MV-4-11 (cell line): ENCODE data around the gene PTPRN2.
"Not testable (repeated sequence)": the region's sequence is repeated elsewhere in the genome, so short reads cannot be mapped to it uniquely, and the experiment has no call there.

ENCODE experiments used
- DNase-seq: peaks from one replicate; lab custom pipeline; 2025; lab: John Stamatoyannopoulos, UW

PTPRN2 gene

DNA sequence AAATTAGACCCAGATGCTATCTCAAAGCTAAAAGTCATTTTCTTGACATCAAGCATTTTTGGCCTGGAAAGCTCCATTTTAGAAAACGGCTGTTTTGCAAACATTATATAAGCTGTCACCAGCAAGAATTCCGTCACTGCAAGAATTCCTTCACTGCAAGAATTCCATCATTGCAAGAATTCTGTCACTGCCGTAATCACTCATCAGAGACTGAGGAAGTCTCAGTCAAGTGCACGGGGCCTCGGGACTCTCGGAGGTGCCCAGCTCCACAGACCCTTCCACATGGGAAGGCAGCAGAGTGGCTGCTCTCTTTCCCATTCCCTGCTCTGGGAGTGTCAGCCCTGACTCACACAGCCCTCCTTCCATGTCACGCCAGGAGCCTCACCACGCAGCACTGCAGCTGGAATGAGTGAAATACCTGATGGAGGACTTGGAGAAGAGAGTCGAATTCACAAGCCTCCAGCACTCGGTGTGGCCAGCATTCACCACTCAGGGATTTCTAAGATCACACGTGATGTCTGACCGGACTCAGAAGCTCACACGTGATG, 168.3 kb downstream of the PTPRN2 start:
- DNase-seq, result no peak

DNA sequence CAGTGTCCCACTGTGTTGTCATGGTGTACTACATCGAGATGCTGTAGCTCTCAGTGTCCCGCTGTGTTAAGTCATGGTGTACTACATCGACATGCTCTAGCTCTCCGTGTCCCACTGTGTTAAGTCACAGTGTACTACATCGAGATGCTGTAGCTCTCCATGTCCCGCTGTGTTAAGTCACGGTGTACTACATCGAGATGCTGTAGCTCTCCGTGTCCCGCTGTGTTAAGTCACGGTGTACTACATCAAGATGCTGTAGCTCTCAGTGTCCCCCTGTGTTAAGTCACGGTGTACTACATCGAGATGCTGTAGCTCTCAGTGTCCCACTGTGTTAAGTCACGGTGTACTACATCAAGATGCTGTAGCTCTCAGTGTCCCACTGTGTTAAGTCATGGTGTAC, 169.2 kb downstream of the PTPRN2 start:
- not testable (repeated sequence) for DNase-seq

DNA sequence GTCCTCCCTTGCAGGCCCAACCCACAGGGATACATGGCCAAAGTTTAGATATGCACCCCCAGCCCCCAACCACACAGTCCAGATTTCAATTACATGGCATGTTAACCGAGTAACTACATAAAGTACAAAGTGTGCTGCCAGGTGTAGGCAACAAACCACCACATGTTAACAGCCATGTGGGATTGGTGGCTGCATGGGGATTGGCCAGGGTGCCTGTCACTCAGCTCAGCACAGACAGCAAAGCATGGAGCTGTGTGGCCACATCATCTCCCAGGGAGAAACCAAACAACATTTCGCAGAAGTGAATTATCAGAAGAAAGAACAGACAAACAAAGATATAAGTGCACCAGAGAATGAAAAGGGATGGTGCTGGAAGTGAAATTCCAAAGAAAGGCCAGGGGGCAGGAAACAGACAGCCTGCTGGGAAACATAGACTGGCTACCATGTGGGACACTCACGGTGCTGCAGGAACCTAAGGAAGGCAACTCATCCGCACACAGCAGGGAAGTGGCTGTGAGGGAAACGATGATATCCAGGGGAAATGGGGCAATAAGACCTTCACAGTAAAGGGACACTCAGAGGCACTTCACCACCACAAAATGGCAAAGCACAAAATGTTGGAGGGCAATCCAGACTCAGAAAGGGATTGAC, 171.2 kb downstream of the PTPRN2 start:
- DNase-seq, result no peak

DNA sequence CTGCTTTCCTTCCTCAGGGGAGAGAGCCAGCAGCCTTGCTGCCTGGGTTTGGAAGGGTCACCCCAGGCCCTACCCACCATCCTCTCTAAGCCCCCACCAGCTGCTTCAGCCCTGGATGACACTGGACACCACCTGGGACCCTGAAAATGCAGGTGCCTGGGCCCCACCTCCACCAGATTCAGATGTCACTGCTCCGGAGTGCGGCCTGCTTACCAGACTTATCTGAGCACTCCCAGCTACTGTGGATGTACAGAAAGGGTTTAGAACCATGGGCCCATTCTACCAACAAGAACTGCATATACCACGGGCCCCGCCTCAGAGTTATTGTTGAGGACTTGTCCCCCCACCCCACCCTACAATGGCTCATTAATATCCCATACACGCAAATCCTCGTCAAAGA, 172.3 kb downstream of the PTPRN2 start:
- no peak for DNase-seq

DNA sequence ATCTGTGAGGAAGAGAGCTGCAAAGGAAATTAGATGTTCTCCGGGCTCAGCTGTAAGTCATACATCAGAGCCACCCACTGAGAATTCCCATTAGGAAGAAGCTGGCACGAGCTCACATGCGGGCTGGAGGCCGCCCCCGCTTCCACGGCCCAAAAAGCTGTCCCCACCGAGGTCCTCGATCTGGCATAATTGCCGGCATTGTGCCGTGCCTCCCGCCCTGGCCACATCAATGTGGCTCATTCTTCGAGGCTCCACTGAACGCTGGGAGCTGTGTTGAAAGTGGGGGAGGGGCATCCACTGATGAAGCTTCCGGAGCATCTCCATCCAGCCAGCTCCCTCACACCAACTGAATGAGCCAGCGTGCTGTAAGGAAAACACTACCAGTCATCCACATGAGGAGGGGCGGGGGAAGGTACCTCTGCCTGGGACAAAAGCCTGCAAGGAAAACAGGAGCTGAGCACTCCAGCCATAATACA, 173.1 kb downstream of the PTPRN2 start:
- no peak for DNase-seq

DNA sequence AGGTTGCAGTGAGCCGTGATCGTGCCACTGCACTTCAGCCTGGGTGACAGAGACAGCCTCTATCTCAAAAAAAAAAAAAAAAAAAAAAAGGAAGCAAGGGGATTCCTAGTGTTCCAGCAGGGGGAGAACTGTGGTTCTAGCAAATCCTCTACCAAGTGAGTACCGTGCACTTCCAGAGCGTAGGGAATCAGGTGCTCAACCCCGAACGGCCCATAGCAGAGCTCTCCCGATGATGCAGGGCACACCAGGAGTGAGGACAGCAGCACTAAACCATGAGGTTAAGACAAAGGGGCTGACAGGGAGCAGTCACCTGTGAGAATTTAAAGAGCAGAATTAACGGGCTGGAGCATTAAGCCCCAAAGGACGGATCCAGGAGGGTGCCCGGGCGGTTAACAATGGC, 173.6 kb downstream of the PTPRN2 start:
- DNase-seq, result no peak

DNA sequence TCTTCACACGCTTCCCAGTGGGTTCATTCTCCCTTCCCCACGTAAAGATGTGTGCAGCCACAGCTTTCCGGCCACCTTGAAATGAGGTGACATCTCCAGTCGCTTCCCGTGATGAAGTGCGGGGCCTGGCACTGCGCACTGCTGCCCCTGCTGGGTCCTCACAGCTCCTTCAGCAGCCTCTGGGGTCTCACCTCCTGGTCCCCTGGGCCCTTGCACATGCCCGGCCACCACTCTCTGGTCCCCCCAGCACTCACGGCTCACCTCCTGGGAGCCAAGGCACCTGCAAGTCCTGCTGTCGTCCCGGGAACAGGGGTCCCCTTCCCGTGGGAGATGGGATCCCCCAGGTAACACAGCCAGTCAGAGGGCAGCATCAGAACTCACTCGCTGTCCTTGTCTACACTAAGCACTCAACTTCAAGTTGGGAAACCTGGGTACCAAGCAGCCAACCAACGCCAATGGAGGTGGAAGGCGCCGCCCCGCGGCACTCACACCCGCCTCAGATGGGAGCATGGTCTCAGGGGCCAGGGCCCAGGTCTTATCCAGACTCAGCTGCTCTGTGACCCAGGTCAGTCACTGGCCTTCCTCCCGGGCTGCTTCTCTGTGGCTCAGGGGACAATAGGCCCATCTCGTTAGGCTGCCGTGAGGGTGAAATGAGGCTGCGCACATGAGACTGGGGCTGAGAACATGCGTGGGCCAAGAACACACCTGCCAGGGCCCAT, 176.2 kb downstream of the PTPRN2 start:
- DNase-seq, result no peak

DNA sequence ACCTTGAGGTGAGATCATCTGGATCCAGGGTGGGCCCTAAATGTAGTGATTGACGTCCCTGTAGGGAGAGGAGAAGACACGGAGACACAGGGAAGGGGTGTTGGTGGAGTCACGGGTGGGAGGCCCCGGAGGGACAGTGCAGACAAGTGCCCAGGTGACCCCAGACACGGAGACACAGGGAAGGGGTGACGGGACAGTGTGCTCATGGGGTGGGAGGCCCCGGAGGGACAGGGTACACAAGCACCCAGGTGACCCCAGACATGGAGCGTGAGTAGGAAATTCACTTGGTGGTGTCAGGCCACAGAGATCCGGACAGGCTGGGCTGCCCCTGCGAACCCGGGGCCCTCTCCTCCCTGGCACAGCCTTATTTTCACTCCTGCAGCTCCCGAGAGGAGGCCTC, 176.9 kb downstream of the PTPRN2 start:
- DNase-seq, result no peak

DNA sequence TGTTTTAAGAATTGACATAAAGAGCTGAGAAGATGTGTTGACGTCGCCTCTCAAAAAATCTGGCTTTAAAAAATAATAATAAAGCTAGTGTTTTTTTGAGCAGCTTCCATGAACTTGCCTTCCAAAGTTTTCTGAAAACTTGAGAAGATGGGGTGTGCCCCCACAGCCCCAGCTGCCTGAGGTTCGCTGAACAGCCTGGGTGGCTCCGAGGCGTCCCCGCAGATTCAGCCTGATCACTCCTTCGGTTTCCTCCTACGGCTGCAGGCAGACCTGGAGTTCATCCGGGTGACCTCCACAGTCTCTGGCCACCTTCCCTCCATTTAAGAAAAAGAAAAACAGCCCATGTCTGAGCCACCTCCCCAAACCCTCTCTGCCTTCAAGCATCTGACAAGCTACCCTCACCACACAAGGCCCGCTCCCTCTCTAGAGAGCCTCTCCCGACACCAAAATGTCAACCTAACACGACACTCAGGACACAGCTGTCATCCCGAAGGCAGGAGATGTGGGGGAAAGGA, 177.8 kb downstream of the PTPRN2 start:
- DNase-seq, result no peak

DNA sequence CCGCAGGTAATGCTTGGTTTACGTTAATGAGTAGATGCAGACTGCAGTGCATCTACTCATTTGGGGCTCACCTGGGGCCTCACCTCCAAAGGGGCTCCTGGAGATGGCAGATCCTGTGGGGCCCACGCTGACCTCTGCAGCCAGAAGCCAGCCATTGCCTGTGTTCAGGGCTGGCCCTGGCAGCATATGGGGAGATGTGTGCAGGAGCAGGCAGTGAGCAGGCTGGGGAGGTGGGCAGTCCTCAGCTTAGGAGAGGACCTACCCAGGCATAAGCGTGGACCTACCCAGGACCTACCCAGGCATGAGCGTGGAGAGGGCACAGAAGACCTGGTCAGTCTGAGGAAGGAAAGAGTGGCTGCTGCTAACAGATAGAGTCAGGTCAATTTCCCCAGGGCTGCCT, 178.5 kb downstream of the PTPRN2 start:
- no peak for DNase-seq

DNA sequence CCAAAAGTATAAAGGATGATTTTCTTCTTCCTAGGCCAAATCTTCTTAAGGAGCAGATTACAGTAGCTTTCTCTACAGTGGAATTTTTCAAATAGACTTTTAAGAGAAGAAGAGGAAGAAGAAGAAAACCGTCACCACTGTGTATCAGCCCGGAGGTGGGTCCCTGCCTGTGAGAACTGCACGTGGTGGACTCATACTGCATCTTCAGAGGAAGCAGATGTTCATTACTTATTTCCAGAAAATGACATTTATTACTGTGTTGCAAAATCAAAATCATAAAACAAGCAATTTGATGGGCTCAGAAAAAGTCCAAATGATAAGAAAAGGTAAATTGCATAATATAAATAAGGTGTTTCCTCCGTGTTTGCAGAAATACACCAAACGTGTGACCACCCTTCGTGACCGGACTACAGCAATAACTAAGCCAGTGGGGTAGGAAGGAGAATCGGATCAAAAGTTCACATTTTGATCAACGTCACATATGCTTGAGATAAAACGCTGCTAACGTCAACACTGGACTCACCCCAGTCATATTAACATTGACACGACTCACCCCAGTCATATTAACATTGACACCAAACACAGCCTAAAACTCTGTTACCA, 179.2 kb downstream of the PTPRN2 start:
- no peak for DNase-seq

DNA sequence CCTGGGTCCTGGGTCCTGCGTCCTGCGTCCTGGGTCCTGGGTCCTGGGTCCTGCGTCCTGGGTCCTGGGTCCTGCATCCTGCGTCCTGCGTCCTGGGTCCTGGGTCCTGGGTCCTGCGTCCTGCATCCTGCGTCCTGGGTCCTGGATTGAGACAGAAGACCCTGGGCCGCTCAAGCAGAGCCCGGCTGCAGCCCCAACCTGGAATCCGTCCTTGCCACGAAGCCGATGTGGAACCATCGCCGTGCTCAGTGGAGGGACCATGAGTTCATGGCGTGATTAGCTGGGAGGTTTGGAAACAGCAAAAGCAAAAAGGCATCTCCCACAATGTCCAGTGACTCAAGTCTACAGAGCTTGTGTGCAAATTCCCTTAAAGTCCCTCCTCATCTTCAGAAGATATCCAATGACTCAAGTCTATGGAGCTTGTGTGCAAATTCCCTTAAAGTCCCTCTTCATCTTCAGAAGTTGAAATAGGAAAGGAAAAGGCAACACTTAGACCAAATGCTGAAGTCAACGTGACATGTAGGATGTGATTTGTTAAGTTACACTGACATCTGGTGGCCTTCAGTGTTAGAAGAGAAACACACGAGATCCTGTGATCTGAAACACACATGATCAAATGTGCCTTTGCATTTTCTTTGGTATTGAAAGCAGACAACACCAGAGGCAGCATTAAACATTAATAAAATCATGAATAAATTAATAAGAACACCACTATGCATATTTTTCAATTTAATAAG, 179.9 kb downstream of the PTPRN2 start:
- DNase-seq, result peak; percentile 55

DNA sequence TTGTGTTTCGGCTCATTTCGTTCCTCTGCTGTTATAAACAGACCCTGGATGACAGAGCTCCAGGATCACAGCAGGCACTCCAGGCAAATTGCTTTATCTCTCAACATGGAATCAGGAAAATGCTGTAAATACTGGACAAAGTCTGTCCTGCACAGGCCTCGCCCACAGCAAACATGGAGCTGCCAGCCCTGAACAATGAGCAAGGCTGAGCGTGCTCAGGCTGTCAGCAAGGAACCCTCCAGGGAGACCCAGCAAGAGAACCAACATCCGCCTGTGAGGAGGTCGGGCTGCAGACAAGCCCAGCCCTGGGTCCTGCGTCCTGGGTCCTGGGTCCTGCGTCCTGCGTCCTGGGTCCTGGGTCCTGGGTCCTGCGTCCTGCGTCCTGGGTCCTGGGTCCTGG, 180.8 kb downstream of the PTPRN2 start:
- DNase-seq, result no peak

DNA sequence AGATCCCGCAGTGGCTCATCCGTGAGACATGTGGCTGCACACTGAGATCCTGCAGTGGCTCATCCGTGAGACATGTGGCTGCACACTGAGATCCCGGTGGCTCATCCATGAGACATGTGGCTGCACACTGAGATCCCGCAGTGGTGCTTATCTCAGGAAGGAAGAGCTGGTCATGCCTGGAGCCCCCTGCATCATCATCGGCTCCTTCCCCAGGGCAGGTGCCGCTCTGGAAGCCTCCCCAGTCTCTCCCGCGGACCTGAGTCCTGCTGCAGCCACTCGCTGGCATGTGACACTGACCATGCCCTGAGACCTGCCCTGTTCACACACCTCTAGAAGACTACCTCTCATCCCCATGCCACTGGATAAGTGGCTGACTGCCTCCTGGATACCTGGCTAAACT, 181.3 kb downstream of the PTPRN2 start:
- no peak for DNase-seq

DNA sequence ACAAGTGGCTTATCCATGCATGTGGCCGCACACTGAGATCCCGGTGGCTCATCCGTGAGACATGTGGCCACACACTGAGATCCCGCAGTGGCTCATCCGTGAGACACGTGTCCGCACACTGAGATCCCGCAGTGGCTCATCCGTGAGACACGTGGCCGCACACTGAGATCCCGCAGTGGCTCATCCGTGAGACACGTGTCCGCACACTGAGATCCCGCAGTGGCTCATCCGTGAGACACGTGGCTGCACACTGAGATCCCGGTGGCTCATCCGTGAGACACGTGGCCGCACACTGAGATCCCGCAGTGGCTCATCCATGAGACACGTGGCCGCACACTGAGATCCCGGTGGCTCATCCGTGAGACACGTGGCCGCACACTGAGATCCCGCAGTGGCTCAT, 181.9 kb downstream of the PTPRN2 start:
- DNase-seq, result not testable (repeated sequence)

DNA sequence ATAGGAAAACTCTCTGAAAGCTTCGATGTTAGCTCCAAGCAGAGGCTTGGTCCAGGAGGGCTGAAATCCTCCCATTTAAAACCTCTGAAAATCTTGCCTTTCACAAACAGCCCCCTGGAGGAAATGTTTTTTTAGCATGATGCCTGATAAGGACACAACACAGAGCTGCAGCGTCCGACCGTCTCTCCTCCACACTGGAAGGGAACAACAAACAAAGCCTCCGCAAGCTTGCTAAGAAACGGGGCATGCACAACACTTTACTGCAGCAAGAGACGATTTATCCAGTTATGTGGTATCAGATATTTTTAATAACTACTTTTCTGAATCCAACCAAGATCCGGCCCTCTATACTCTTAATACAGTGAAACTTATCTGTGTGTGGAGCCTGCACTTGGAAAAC, 182.3 kb downstream of the PTPRN2 start:
- no peak for DNase-seq

DNA sequence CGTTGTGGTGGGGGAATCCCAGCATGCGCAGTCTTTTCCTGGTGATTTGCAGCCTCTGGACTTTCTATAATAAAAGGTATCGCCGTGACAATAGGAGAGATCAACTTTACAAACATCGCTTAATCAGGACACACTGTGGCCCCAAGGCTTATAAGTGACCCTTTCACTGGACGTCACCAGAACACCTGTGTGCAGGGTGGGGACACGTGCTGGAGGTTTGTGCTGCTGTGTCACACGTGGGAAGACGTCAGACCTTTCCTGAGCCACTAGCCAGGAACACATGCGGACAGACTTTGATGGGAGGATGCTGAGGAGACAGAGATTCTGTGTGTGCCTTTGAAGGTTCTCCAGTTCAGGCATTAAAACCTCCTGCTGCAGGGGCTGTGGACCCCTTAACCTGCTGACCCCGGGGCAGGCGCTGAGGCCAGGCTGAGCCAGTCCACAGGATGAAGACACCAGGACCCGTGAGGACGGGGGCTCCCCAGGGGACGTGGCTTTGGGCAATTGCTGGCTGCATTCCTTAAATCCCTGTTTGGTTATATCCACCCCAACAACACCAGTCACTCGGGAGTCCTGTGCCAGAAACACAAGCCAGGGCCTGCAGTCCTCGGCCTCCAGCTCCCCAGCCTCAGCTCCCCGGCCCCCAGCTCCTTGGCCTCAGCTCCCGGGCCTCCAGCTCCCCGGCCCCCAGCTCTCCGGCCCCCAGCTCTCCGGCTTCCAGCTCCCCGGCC, 183.4 kb downstream of the PTPRN2 start:
- no peak for DNase-seq

DNA sequence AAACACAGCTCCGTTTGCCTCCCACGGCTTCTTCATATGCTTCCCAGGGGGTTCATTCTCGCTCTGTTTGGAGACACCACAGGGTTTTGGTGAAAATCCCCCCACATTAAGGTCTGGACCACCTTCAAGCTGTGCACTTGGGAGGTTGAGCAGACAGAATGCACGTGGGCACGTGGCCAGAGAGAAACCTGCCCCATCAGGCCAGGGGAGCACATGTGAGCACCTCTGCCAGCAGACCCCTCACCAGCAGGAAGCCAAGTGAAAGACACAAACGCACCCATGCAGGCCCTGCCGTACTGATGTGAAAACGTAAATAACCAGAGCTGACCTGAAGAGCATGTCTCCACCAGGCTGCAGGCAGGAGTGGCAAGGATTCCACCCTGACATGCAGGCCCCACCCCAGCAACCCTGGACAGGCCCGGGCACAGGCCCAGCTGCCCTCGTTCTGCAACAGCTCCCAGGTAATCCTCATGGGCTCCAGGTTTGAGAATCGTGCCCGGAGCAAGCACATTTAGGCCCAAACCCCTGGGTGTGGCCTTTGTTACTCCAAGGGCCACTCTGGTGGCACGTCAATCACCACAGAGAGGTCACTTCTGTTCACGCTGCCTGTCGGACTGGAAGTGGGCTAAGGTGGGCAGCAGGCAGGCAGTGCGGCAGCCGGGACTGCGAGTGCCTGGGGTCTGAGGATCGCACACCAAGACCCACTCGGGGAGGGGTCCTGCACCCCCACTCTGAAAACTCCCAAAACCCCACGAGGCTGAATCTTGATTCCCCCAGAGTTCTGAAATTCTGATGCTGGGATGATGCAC, 184.4 kb downstream of the PTPRN2 start:
- DNase-seq, result no peak

DNA sequence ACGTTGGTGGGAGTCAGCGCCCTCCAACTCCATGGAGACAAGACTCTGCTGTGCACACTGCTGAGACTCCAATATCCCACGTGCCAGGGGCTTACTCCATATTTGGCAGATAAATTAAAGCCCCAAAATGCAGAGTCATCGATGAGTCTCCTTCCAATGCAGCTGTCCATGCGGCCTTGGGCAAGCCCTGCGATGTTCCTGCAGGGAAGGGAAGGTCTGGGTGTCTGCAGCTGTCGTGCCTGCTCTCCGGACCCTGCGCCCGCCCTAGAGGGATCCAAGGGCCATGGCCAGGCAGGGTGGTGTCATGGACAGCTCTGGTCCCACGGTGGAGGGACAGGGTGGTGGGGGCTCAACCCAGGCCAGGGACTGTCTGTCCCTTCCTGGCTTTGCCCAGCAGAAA, 185.2 kb downstream of the PTPRN2 start:
- DNase-seq, result no peak

DNA sequence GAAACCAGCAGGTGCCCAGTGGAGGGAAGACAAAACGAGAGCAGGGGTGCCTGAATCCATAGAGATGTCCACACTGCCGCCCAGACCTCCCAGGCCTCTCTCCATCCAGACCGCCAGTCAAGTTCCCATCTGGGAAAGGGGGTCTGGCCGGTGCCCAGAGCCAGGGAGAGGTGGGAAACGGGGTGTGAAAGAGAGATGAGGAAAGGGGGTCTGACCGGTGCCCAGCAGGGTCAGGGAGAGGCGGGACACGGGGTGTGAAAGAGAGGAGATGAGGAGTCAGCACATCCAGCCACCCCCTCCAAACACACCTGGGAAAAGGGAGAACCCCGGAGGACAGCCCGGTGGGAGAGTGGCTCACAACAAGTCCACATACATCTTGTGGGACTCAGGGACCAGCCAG, 185.8 kb downstream of the PTPRN2 start:
- no peak for DNase-seq

DNA sequence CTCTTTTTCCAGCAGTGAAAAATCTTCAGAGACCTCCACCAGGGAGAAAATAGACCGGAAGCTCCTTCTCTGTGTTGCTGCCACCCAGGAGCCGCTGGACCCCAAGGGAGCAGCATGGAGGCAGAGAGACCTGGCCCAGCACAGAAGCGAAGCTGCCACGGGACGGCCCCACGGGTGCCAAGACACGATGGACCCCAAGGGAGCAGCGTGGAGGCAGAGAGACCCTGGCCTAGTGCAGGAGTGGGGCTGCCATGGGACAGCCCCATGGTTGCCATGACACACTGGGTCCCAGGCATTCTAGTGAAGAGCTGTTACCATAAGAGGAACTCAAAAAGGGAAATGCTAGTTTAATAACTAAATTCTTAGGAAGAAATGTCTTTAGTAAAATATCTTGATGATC, 186.3 kb downstream of the PTPRN2 start:
- DNase-seq, result peak; percentile 1
